ENCODE data around the gene RGS8.

The RGS8 gene

GRCh38 chr1:182674346-182675246, 9.8 kb downstream of the RGS8 start:
- TF ChIP-seq JUND (IDR thresholded peaks at IDR 0.05; ENCODE audit: low read depth) = no peak
- DNase-seq (ENCODE audit: low read depth in 1 of 2, low spot score in 1 of 2) = peak; percentile 31 to 50
- in situ Hi-C loops (cut with HindIII; ENCODE audit: low pct_unique_long_range_greater_than_20kb, low sequenced_read_pairs) = no loop called here

- DNase-seq (ENCODE audit: low read depth in 1 of 2, low spot score in 1 of 2) = no peak
- in situ Hi-C loops (cut with HindIII; ENCODE audit: low pct_unique_long_range_greater_than_20kb, low sequenced_read_pairs) = no loop called here
- no peak for TF ChIP-seq JUND (IDR thresholded peaks at IDR 0.05; ENCODE audit: low read depth)
Measured at GRCh38 chr1:182672487-182672836, 11.9 kb downstream of the RGS8 start.

GRCh38 chr1:182671750-182672486, 12.5 kb downstream of the RGS8 start:
- in situ Hi-C loops (cut with HindIII; ENCODE audit: low pct_unique_long_range_greater_than_20kb, low sequenced_read_pairs) = no loop called here
- TF ChIP-seq JUND (IDR thresholded peaks at IDR 0.05; ENCODE audit: low read depth) = no peak
- DNase-seq (ENCODE audit: low read depth in 1 of 2, low spot score in 1 of 2) = no peak

GRCh38 chr1:182670032-182670749, 14.2 kb downstream of the RGS8 start:
- DNase-seq (ENCODE audit: low read depth in 1 of 2, low spot score in 1 of 2) = no peak
- no peak for TF ChIP-seq JUND (IDR thresholded peaks at IDR 0.05; ENCODE audit: low read depth)
- in situ Hi-C loops (cut with HindIII; ENCODE audit: low pct_unique_long_range_greater_than_20kb, low sequenced_read_pairs) = no loop called here

GRCh38 chr1:182669266-182669665, 15.1 kb downstream of the RGS8 start:
- no peak for TF ChIP-seq JUND (IDR thresholded peaks at IDR 0.05; ENCODE audit: low read depth)
- DNase-seq (ENCODE audit: low read depth in 1 of 2, low spot score in 1 of 2) = no peak
- in situ Hi-C loops (cut with HindIII; ENCODE audit: low pct_unique_long_range_greater_than_20kb, low sequenced_read_pairs) = no loop called here

GRCh38 chr1:182668521-182669054, 15.8 kb downstream of the RGS8 start:
- DNase-seq (ENCODE audit: low read depth in 1 of 2, low spot score in 1 of 2) = no peak
- in situ Hi-C loops (cut with HindIII; ENCODE audit: low pct_unique_long_range_greater_than_20kb, low sequenced_read_pairs) = no loop called here
- TF ChIP-seq JUND (IDR thresholded peaks at IDR 0.05; ENCODE audit: low read depth) = no peak

GRCh38 chr1:182667848-182668505, 16.4 kb downstream of the RGS8 start:
- in situ Hi-C loops (cut with HindIII; ENCODE audit: low pct_unique_long_range_greater_than_20kb, low sequenced_read_pairs) = no loop called here
- no peak for TF ChIP-seq JUND (IDR thresholded peaks at IDR 0.05; ENCODE audit: low read depth)
- DNase-seq (ENCODE audit: low read depth in 1 of 2, low spot score in 1 of 2) = no peak

- in situ Hi-C loops (cut with HindIII; ENCODE audit: low pct_unique_long_range_greater_than_20kb, low sequenced_read_pairs) = no loop called here
- TF ChIP-seq JUND (IDR thresholded peaks at IDR 0.05; ENCODE audit: low read depth) = no peak
- DNase-seq (ENCODE audit: low read depth in 1 of 2, low spot score in 1 of 2) = no peak
Measured at GRCh38 chr1:182666706-182667105, 17.7 kb downstream of the RGS8 start.

GRCh38 chr1:182664296-182664695, 20.1 kb downstream of the RGS8 start:
- no peak for TF ChIP-seq JUND (IDR thresholded peaks at IDR 0.05; ENCODE audit: low read depth)
- in situ Hi-C loops (cut with HindIII; ENCODE audit: low pct_unique_long_range_greater_than_20kb, low sequenced_read_pairs) = no loop called here
- DNase-seq (ENCODE audit: low read depth in 1 of 2, low spot score in 1 of 2) = no peak

- DNase-seq (ENCODE audit: low read depth in 1 of 2, low spot score in 1 of 2) = no peak
- in situ Hi-C loops (cut with HindIII; ENCODE audit: low pct_unique_long_range_greater_than_20kb, low sequenced_read_pairs) = no loop called here
- no peak for TF ChIP-seq JUND (IDR thresholded peaks at IDR 0.05; ENCODE audit: low read depth)
Measured at GRCh38 chr1:182662956-182663355, 21.4 kb downstream of the RGS8 start.

- in situ Hi-C loops (cut with HindIII; ENCODE audit: low pct_unique_long_range_greater_than_20kb, low sequenced_read_pairs) = no loop called here
- TF ChIP-seq JUND (IDR thresholded peaks at IDR 0.05; ENCODE audit: low read depth) = no peak
- DNase-seq (ENCODE audit: low read depth in 1 of 2, low spot score in 1 of 2) = peak in 1 of 2 experiments; percentile 39
Measured at GRCh38 chr1:182662121-182662890, 22.1 kb downstream of the RGS8 start.

All from T47D (cell line).